Tibial artery (tissue), 4 donors: ENCODE results near the gene CES2.

ENCODE experiments used
- DNase-seq, 2 donors: peaks; one replicate each; pipeline ENCODE4 v3.0.0-alpha.2; 2019
- H3K27ac ChIP-seq, 2 donors: fragments of 200-600 bp; sonication (generic) in 1 of 2; 1 replicate in 1 of 2; 2 replicates in 1 of 2; pipeline ENCODE4 v1.5.1; 2018 to 2019; ENCODE audit warnings: mild to moderate bottlenecking in 1 of 2
- H3K27me3 ChIP-seq, 2 donors: fragments of 200-600 bp; sonication (generic) in 1 of 2; one replicate each; pipeline versions ENCODE4 v1.5.1 to v1.6.0; 2016 to 2019
- H3K36me3 ChIP-seq, 3 donors: fragments of 200-600 bp; sonication (generic) in 2 of 3; one replicate each; pipeline ENCODE4 v1.5.1; 2016 to 2019; ENCODE audit warnings: mild to moderate bottlenecking in 2 of 3
- H3K4me1 ChIP-seq, 4 donors: fragments of 200-600 bp; sonication (generic) in 2 of 4; 1 replicate in 3 of 4; 2 replicates in 1 of 4; pipeline ENCODE4 v1.5.1; 2016 to 2019
- H3K4me3 ChIP-seq, 2 donors: fragments of 200-600 bp; sonication (generic) in 1 of 2; 1 replicate in 1 of 2; 2 replicates in 1 of 2; pipeline ENCODE4 v1.5.1; 2018 to 2019; ENCODE audit warnings: mild to moderate bottlenecking in 2 of 2
- H3K9me3 ChIP-seq, 3 donors: fragments of 200-600 bp; sonication (generic) in 1 of 3; one replicate each; pipeline ENCODE4 v1.5.1; 2016 to 2019
- intact Hi-C: fragments of 100-400 bp; cut with DNase I; formaldehyde crosslinking; loops from one replicate; pipeline ENCODE4 v1.15.0; 2023; ENCODE audit warnings: low total_unique reads
- TF ChIP-seq, protein P1 (sequence below), 2 experiments: fragments of 200-600 bp in 1 of 2; fragments of 450-650 bp in 1 of 2; IDR thresholded peaks; one replicate each; pipeline ENCODE4 v1.5.1; 2017 to 2019; ENCODE audit warnings: antibody characterized with exemption in 2 of 2, mild to moderate bottlenecking in 1 of 2, moderate library complexity in 1 of 2

Gene CES2

GRCh38 chr16:66958857-66959703 lies 23.8 kb downstream of the CES2 start:
- H3K27ac ChIP-seq = no peak overlapping the region
- peaks cover 0 to 5% of the 10 kb centered on the region in 2 donors for H3K27me3 ChIP-seq
- DNase-seq = no peak
- no peaks in the 10 kb centered on the region for H3K4me1 ChIP-seq
- H3K9me3 ChIP-seq = no peaks in the 10 kb centered on the region
- no peak overlapping the region for H3K4me3 ChIP-seq
- TF ChIP-seq, protein P1, sequence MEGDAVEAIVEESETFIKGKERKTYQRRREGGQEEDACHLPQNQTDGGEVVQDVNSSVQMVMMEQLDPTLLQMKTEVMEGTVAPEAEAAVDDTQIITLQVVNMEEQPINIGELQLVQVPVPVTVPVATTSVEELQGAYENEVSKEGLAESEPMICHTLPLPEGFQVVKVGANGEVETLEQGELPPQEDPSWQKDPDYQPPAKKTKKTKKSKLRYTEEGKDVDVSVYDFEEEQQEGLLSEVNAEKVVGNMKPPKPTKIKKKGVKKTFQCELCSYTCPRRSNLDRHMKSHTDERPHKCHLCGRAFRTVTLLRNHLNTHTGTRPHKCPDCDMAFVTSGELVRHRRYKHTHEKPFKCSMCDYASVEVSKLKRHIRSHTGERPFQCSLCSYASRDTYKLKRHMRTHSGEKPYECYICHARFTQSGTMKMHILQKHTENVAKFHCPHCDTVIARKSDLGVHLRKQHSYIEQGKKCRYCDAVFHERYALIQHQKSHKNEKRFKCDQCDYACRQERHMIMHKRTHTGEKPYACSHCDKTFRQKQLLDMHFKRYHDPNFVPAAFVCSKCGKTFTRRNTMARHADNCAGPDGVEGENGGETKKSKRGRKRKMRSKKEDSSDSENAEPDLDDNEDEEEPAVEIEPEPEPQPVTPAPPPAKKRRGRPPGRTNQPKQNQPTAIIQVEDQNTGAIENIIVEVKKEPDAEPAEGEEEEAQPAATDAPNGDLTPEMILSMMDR (IDR thresholded peaks at IDR 0.05) = no peak
- intact Hi-C loops = no loop called here
- H3K36me3 ChIP-seq = no peaks in the 10 kb centered on the region

DNA sequence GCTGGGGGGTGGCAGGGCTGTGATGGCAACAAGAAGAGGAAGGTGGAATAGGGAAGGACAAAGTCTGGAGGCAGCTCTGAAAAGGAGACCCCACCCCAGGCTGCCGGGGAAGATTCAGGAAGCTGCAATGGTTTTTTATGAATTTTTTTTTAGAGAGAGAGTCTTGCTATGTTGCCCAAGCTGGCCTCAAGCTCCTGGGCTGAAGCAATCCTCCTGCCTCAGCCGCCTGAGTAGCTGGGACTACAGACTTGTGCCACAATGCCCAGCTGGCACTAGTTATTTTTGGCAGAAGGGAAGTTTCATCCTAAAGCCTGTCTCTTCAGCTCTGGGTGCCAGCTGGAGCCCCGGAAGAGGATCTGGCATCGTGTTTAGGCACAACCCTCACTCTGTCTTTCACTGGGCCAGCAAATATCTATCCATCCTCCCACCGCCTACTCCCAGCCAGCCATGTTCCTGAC lies 24.4 kb downstream of the CES2 start:
- peaks cover 0 to 8% of the 10 kb centered on the region in 2 donors for H3K27me3 ChIP-seq
- intact Hi-C loops = no loop called here
- no peaks in the 10 kb centered on the region for H3K9me3 ChIP-seq
- H3K36me3 ChIP-seq = no peaks in the 10 kb centered on the region
- TF ChIP-seq, protein P1 (IDR thresholded peaks at IDR 0.05) = no peak
- H3K4me3 ChIP-seq = no peak overlapping the region
- H3K4me1 ChIP-seq = no peaks in the 10 kb centered on the region
- peak in 1 of 2 donors; percentile 44 for DNase-seq
- H3K27ac ChIP-seq = no peak overlapping the region

DNA sequence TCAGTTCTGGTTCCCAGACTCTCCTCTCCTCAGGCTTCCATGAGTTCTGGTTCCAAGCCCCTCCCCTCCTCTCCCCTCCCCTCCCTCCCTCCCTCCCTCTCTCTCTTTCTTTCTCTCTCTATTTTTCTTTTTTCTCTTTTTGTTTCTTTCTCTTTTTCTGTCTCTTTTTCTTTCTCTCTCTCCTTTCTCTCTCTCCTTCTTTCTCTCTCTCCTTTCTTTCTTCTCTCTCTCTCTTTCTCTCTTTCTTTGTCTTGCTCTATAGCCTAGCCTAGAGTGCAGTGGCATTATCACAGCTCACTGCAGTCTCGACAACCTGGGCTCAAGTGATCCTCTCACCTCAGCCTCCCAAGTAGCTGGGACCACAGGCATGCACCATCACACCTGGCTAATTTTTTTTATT lies 25.0 kb downstream of the CES2 start:
- Histone ChIP-seq H3K27ac (no peak overlapping the region), H3K27me3 (peaks cover 0 to 8% of the 10 kb centered on the region in 2 donors), H3K4me1 (no peaks in the 10 kb centered on the region), H3K9me3 (no peaks in the 10 kb centered on the region), H3K4me3 (no peak overlapping the region), H3K36me3 (no peaks in the 10 kb centered on the region)
- no peak for DNase-seq
- intact Hi-C loops = no loop called here
- TF ChIP-seq, protein P1 (IDR thresholded peaks at IDR 0.05) = no peak

DNA sequence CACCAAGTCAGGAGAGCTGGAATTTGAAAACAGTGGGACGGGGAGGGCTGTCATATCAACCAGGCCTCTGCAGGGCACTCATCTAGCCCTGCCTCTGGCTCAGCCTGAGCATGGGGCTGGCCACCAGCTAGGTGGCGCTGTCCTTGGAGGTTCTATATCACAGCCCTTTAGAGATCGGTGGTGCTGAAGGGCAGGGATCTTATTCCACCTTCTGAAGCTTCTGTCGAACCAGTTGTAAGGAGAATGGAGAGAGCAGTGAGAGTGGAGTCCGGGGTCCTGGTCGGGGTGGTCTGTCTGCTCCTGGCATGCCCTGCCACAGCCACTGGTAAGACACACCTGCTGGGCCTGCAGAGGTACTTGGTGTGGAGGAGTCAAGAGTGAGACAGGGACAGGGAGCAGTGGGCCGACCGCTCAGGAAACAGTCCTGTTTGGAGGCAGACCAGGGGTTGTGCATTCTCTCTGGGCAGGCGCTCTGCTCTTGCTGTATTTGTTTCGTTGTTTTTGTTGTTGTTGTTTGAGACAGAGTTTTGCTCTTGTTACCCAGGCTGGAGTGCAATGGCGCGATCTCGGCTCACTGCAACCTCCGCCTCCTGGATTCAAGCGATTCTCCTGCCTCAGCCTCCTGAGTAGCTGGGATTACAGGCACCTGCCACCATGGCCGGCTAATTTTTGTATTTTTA lies 25.9 kb downstream of the CES2 start, which contains the start of gene CES3:
CES3 (plus strand) TSS at position 202 of the 680 bp plus-strand sequence; CDS start at position 244, 42 bp downstream.
- Histone ChIP-seq H3K27me3 (peaks cover 0 to 8% of the 10 kb centered on the region in 2 donors), H3K27ac (no peak within 1 kb of the TSS), H3K36me3 (no peaks in the 10 kb centered on the region), H3K9me3 (no peaks in the 10 kb centered on the region), H3K4me3 (no peak within 1 kb of the TSS), H3K4me1 (no peaks in the 10 kb centered on the region)
- intact Hi-C loops = no loop called here
- DNase-seq = peak in 1 of 2 donors; percentile 38
- TF ChIP-seq, protein P1 (IDR thresholded peaks at IDR 0.05) = peak; percentile 27 to 43

DNA sequence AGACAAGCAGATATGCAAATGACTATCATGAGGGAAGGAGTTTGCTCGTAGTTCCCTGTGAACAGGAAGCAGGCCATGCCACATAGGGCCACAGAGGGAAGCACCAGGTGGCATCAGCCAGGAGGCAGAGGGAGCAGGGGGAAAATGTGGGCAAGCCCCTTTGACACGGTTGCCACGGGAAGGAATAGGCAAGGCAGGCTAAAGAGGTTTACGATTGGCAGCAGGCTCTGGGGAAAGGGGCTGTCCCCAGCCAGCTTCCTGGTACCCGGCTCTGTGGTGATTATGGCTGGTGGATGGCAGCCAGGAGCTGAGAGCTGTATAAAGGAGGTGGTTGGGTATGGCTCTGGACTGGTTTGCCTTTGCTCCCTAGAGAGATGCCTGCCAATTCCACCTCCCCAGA lies 26.6 kb downstream of the CES2 start:
- H3K27ac ChIP-seq = no peak overlapping the region
- intact Hi-C loops = no loop called here
- TF ChIP-seq, protein P1 (IDR thresholded peaks at IDR 0.05) = no peak

More for the DNA sequence above, 26.6 kb downstream of the CES2 start:
- Histone ChIP-seq H3K36me3 (no peaks in the 10 kb centered on the region), H3K4me3 (no peak overlapping the region), H3K4me1 (no peaks in the 10 kb centered on the region), H3K9me3 (no peaks in the 10 kb centered on the region), H3K27me3 (peaks cover 0 to 5% of the 10 kb centered on the region in 2 donors)
- no peak for DNase-seq
